Liver (tissue), 9 donors: Measurements from ENCODE around the gene PSME3IP1. TPM values are rescaled to one million over a fixed set of nuclear protein-coding genes. Genes with fewer than 3 reads are reported as not detected.
A peak's percentile ranks its signal among the peaks of the same experiment; 100 is the strongest.
"Not testable (repeated sequence)": the region's sequence is repeated elsewhere in the genome, so short reads cannot be mapped to it uniquely, and the experiment has no call there.

Experiments
- DNase-seq: peaks from one replicate; pipeline ENCODE4 v3.0.0-alpha.2; 2017; ENCODE audit warnings: low spot score
- H3K27ac ChIP-seq, 2 donors: one replicate each; pipeline ENCODE4 v1.7.0; 2013; ENCODE audit warnings: inconsistent platforms in 2 of 2, low read length in 2 of 2, control low read depth in 1 of 2, low read depth in 1 of 2, mild to moderate bottlenecking in 1 of 2
- H3K27me3 ChIP-seq, 4 donors: one replicate each; pipeline versions ENCODE4 v1.6.1 to v1.7.0; 2013; ENCODE audit warnings: low read length in 3 of 4, inconsistent platforms in 1 of 4, mild to moderate bottlenecking in 1 of 4, moderate library complexity in 1 of 4; ENCODE audit not compliant: control insufficient read depth in 4 of 4, insufficient read depth in 4 of 4
- H3K36me3 ChIP-seq, 4 donors: one replicate each; pipeline versions ENCODE4 v1.6.1 to v1.7.0; 2013; ENCODE audit warnings: low read length in 3 of 4, mild to moderate bottlenecking in 3 of 4, low read depth in 1 of 4, moderate library complexity in 1 of 4; ENCODE audit not compliant: control insufficient read depth in 4 of 4, insufficient read depth in 3 of 4
- H3K4me1 ChIP-seq, 4 donors: one replicate each; pipeline versions ENCODE4 v1.6.1 to v1.7.0; 2013; ENCODE audit warnings: low read length in 3 of 4, mild to moderate bottlenecking in 3 of 4, moderate library complexity in 1 of 4; ENCODE audit not compliant: control insufficient read depth in 4 of 4, insufficient read depth in 4 of 4
- H3K4me3 ChIP-seq, 3 donors: one replicate each; pipeline versions ENCODE4 v1.6.1 to v1.7.0; 2013; ENCODE audit warnings: low read length in 3 of 3, control low read depth in 1 of 3, low read depth in 1 of 3, mild to moderate bottlenecking in 1 of 3
- H3K9ac ChIP-seq, 2 donors: one replicate each; pipeline ENCODE4 v1.7.0; 2013; ENCODE audit warnings: low read length in 2 of 2, mild to moderate bottlenecking in 2 of 2, moderate library complexity in 2 of 2, control low read depth in 1 of 2, low read depth in 1 of 2
- H3K9me3 ChIP-seq, 4 donors: one replicate each; pipeline versions ENCODE4 v1.6.1 to v1.7.0; 2013; ENCODE audit warnings: low read length in 3 of 4; ENCODE audit not compliant: control insufficient read depth in 4 of 4
- ATF3 ChIP-seq: IDR thresholded peaks from 2 replicates; pipeline ENCODE4 v1.6.1; 2016; ENCODE audit warnings: antibody characterized with exemption
- EGR1 ChIP-seq, 2 donors: IDR thresholded peaks; 2 replicates each; pipeline ENCODE4 v1.6.1; 2016 to 2018; ENCODE audit warnings: antibody characterized with exemption in 2 of 2, low read depth in 2 of 2
- GABPA ChIP-seq, 2 donors: IDR thresholded peaks in 1 of 2; conservative IDR thresholded peaks in 1 of 2; 2 replicates each; pipeline ENCODE4 v1.6.1; 2016; ENCODE audit warnings: antibody characterized with exemption in 2 of 2, mild to moderate bottlenecking in 1 of 2, moderate library complexity in 1 of 2
- HNF4G ChIP-seq: IDR thresholded peaks from 2 replicates; pipeline ENCODE4 v1.6.1; 2016; ENCODE audit warnings: antibody characterized with exemption
- MAX ChIP-seq: IDR thresholded peaks from 2 replicates; pipeline ENCODE4 v1.6.1; 2016; ENCODE audit warnings: antibody characterized with exemption
- NR2F2 ChIP-seq: IDR thresholded peaks from 2 replicates; pipeline ENCODE4 v1.6.1; 2016; ENCODE audit warnings: antibody characterized with exemption
- ZBTB33 ChIP-seq: IDR thresholded peaks from 2 replicates; pipeline ENCODE4 v1.6.1; 2016; ENCODE audit warnings: antibody characterized with exemption
- WGBS: extraction: QIAGEN DNeasy Blood & Tissue Kit; methylation state at CpG from one replicate; pipeline ENCODE4 v1.1.7; 2013; 5-methylcytosine and 5-hydroxymethylcytosine counted together
- polyA plus RNA-seq, 2 donors: library from polyadenylated mRNA; stranded (reverse) in 1 of 2; unstranded in 1 of 2; fragments of 200-250 nt in 1 of 2; fragments of >200 nt in 1 of 2; fragmentation: Nextera tagmentation in 1 of 2; extraction: Ambion mirVana in 1 of 2; gene quantifications; one replicate each; pipeline versions ENCODE4 v1.2.1 to v1.2.3, GENCODE V29; 2013 to 2015
- total RNA-seq, 2 donors: library from RNA; depleted of rRNA; stranded (reverse); fragments of >200 nt; gene quantifications; one replicate each; pipeline ENCODE4 v1.2.3, GENCODE V29; 2014
- donor health status: healthy.
- donor health status: healthy.
- donor health status: healthy.
- donor health status: healthy.
- donor health status: healthy.

Gene PSME3IP1
- total and polyA plus RNA-seq, 4 donors: 25.0 to 34.7 (median 25.8) TPM

- H3K4me1 ChIP-seq: peaks cover 8 to 42% (median 19%) of the 10 kb centered on the region in 4 donors
- not testable (repeated sequence) for H3K9ac ChIP-seq, H3K27ac ChIP-seq, H3K4me3 ChIP-seq, H3K36me3 ChIP-seq, DNase-seq, H3K27me3 ChIP-seq, H3K9me3 ChIP-seq
- 96% methylated on average over 4 of the region's 4 CpGs for WGBS
These were observed 3.7 kb upstream of the PSME3IP1 start for GRCh38 chr16:57189527-57189926.

- H3K36me3 ChIP-seq: no peaks in the 10 kb centered on the region
- no peak overlapping the region for H3K27ac ChIP-seq
- 97% methylated on average over 9 of the region's 9 CpGs for WGBS
- TF ChIP-seq MAX (no peak), ZBTB33 (no peak), HNF4G (no peak), EGR1 (IDR thresholded peaks at IDR 0.05; ENCODE audit: low read depth in 2 of 2) (no peak), NR2F2 (no peak), ATF3 (no peak), GABPA (IDR thresholded peaks at IDR 0.05 in 1 of 2, conservative IDR thresholded peaks at IDR 0.05 in 1 of 2) (no peak)
- H3K27me3 ChIP-seq: no peaks in the 10 kb centered on the region
- H3K9ac ChIP-seq: no peak overlapping the region
- DNase-seq: no peak
- no peak overlapping the region for H3K4me3 ChIP-seq
- H3K9me3 ChIP-seq: no peaks in the 10 kb centered on the region
- peaks cover 8 to 36% (median 16%) of the 10 kb centered on the region in 4 donors for H3K4me1 ChIP-seq
These were observed 2.8 kb upstream of the PSME3IP1 start for GRCh38 chr16:57188711-57189002.

GRCh38 chr16:57187902-57188710 is 2.3 kb upstream of the PSME3IP1 start:
- Histone ChIP-seq H3K4me1 (peaks cover 8 to 33% (median 16%) of the 10 kb centered on the region in 4 donors), H3K27ac (peak overlapping the region; percentile 91 to 93), H3K4me3 (peak overlapping the region in 2 of 3 donors; percentile 81 to 86), H3K9ac (peak overlapping the region in 1 of 2 donors; percentile 29)
- H3K9me3 ChIP-seq, H3K36me3 ChIP-seq, H3K27me3 ChIP-seq, DNase-seq: not testable (repeated sequence)
- 76% methylated on average over 18 of the region's 18 CpGs for WGBS
